Karpas-422 (cell line): ENCODE results near the gene CDCP1. TPM values are rescaled to one million over a fixed set of nuclear protein-coding genes. Genes with fewer than 3 reads are reported as not detected.

Experiments used
- DNase-seq: peaks from one replicate; pipeline ENCODE4 v3.0.0-alpha.2; 2015
- H2AFZ ChIP-seq: fragments of 200-600 bp; sonication (generic); 2 replicates; pipeline ENCODE4 v1.6.1; 2014; ENCODE audit warnings: antibody characterized with exemption, low read length, mixed read lengths
- H3K27ac ChIP-seq: fragments of 200-600 bp; sonication (generic); 2 replicates; pipeline ENCODE4 v1.5.1; 2014; ENCODE audit warnings: mild to moderate bottlenecking, low read length, moderate library complexity
- H3K27me3 ChIP-seq: fragments of 200-600 bp; sonication (generic); 2 replicates; pipeline ENCODE4 v1.6.1; 2014; ENCODE audit warnings: low read length, mixed read lengths
- H3K36me3 ChIP-seq: fragments of 200-600 bp; sonication (generic); 2 replicates; pipeline ENCODE4 v1.6.1; 2014; ENCODE audit warnings: low read length, mixed read lengths; ENCODE audit not compliant: insufficient read depth
- H3K4me1 ChIP-seq: fragments of 200-600 bp; sonication (generic); 2 replicates; pipeline ENCODE4 v1.6.1; 2014; ENCODE audit warnings: mild to moderate bottlenecking, low read length, mixed read lengths
- H3K4me2 ChIP-seq: fragments of 200-600 bp; sonication (generic); 2 replicates; pipeline ENCODE4 v1.6.1; 2014; ENCODE audit warnings: low read length, low read depth, mild to moderate bottlenecking; ENCODE audit not compliant: poor library complexity, severe bottlenecking
- H3K4me3 ChIP-seq: fragments of 200-600 bp; sonication (generic); 2 replicates; pipeline ENCODE4 v1.5.1; 2014; ENCODE audit warnings: mild to moderate bottlenecking, antibody characterized with exemption, low read length, mixed read lengths
- H3K79me2 ChIP-seq: fragments of 200-600 bp; sonication (generic); 2 replicates; pipeline ENCODE4 v1.6.1; 2014; ENCODE audit warnings: mild to moderate bottlenecking, low read length, mixed read lengths
- H3K9ac ChIP-seq: fragments of 200-600 bp; sonication (generic); 2 replicates; pipeline ENCODE4 v1.6.0; 2014; ENCODE audit warnings: low read length
- H3K9me2 ChIP-seq: fragments of 200-600 bp; sonication (generic), shearing (Covaris generic); replicated peaks from 2 replicates; pipeline ENCODE4 v1.6.0; 2014; ENCODE audit warnings: mild to moderate bottlenecking, low read length, moderate library complexity; ENCODE audit not compliant: insufficient read depth
- H3K9me3 ChIP-seq: fragments of 300-700, 200-600 bp; sonication (generic); 2 replicates; pipeline ENCODE4 v1.6.1; 2014; ENCODE audit warnings: low read length, mixed read lengths
- H4K20me1 ChIP-seq: fragments of 200-600 bp; sonication (generic); 2 replicates; pipeline ENCODE4 v1.6.1; 2014; ENCODE audit warnings: mild to moderate bottlenecking, antibody characterized with exemption, low read length, low read depth; ENCODE audit not compliant: insufficient read depth
- total RNA-seq: library from RNA; depleted of rRNA; stranded (reverse); fragments of >200 nt; shearing (Covaris generic); gene quantifications from 2 replicates; pipeline ENCODE4 v1.2.3, GENCODE V29; 2014; ENCODE audit warnings: low replicate concordance

Gene CDCP1
- total RNA-seq, 1 experiment from 2014 or later, result not detected

- Histone ChIP-seq H3K9me2 (no peaks in the 10 kb centered on the region), H3K4me2 (no peak overlapping the region), H3K4me3 (no peak overlapping the region), H3K9ac (no peak overlapping the region), H3K9me3 (no peaks in the 10 kb centered on the region), H4K20me1 (no peaks in the 10 kb centered on the region), H3K79me2 (no peaks in the 10 kb centered on the region), H2AFZ (no peak overlapping the region), H3K27ac (no peak overlapping the region), H3K4me1 (peaks cover 56% of the 10 kb centered on the region), H3K36me3 (no peaks in the 10 kb centered on the region), H3K27me3 (no peaks in the 10 kb centered on the region)
- DNase-seq, result no peak
These were observed 20.2 kb upstream of the CDCP1 start for GRCh38 chr3:45166321-45166879.

DNA sequence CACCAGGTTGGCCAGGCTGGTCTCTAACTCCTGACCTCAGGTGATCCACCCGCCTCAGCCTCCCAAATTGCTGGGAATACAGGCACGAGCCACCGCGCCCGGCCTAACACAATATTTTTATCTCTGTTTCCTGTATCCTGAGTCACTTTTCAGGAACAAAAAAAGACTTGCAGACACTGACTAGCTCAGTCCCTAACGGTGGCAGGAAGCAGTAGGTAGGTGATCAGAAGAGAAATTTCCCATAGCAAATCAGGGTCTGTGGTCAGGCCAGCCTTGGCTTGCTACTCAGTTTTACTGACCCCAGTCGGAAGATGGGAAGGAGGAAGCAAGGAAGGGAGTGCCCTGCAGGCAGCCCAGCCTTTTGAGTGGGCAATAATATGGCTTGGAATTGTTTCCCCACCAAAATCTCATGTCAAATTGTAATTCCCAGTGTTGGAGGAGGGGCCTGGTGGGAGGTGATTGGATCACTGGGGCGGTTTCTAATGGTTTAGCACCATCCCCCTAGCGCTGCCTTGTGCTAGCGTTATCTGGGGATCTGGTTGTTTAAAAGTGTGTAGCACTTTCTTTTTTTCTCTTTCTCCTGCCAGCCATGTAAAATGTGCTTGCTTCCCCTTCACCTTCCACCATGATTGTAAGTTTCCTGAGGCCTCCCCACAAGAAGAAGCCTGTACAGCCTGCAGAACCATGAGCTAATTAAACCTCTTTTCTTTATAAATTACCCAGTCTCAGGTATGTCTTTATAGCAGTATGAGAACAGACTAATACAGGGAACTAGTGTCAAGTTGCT is 19.5 kb upstream of the CDCP1 start:
- Histone ChIP-seq H3K9me2 (no peaks in the 10 kb centered on the region), H3K9me3 (no peaks in the 10 kb centered on the region), H3K4me2 (peak overlapping the region; percentile 66), H3K4me1 (peaks cover 59% of the 10 kb centered on the region), H3K36me3 (no peaks in the 10 kb centered on the region), H4K20me1 (no peaks in the 10 kb centered on the region), H3K27ac (peak overlapping the region; percentile 96), H2AFZ (no peak overlapping the region), H3K79me2 (no peaks in the 10 kb centered on the region), H3K27me3 (no peaks in the 10 kb centered on the region), H3K9ac (no peak overlapping the region), H3K4me3 (no peak overlapping the region)
- no peak for DNase-seq

- Histone ChIP-seq H3K9ac (peak overlapping the region; percentile 68), H3K4me2 (peak overlapping the region; percentile 66), H3K27ac (peak overlapping the region; percentile 96), H3K9me3 (no peaks in the 10 kb centered on the region), H3K36me3 (no peaks in the 10 kb centered on the region), H2AFZ (peak overlapping the region; percentile 57; the same call in 1 of the 2 replicates), H4K20me1 (no peaks in the 10 kb centered on the region), H3K4me3 (peak overlapping the region; percentile 55), H3K79me2 (no peaks in the 10 kb centered on the region), H3K4me1 (peaks cover 69% of the 10 kb centered on the region), H3K9me2 (no peaks in the 10 kb centered on the region), H3K27me3 (no peaks in the 10 kb centered on the region)
- DNase-seq, result peak; percentile 81
These were observed 17.9 kb upstream of the CDCP1 start for GRCh38 chr3:45164056-45164455.

DNA sequence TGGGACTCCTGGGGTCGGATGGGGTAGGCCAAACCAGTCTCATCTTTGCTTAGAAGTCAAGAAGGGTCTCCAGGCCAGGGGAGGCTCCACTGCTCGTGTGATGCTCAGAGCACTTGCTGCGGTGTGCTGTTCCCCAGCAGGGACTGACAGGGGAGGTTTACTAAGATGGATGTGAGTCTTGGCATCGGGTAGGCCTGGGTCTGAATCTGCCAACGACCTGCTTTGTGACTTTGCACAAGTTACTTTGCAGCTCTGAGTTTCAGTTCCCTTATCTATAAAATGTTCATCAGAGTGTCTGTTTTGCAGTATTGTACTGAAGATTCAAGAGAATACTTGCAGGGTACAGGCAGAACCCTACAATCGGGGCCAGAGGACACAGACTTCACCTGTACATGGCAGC is 17.3 kb upstream of the CDCP1 start:
- H2AFZ ChIP-seq, result peak overlapping the region; percentile 57; the same call in 1 of the 2 replicates

GRCh38 chr3:45154641-45155147 is 8.5 kb upstream of the CDCP1 start:
- Histone ChIP-seq H3K27ac (no peak overlapping the region), H4K20me1 (no peaks in the 10 kb centered on the region), H2AFZ (no peak overlapping the region), H3K4me2 (no peak overlapping the region), H3K9me2 (no peaks in the 10 kb centered on the region), H3K4me1 (peaks cover 16% of the 10 kb centered on the region), H3K36me3 (no peaks in the 10 kb centered on the region), H3K9ac (no peak overlapping the region), H3K27me3 (no peaks in the 10 kb centered on the region), H3K79me2 (no peaks in the 10 kb centered on the region), H3K9me3 (no peaks in the 10 kb centered on the region), H3K4me3 (no peak overlapping the region)
- peak; percentile 35 for DNase-seq

More for the DNA sequence above, 17.3 kb upstream of the CDCP1 start:
- peak overlapping the region; percentile 96 for H3K27ac ChIP-seq
- H3K9me3 ChIP-seq, result no peaks in the 10 kb centered on the region
- no peaks in the 10 kb centered on the region for H3K36me3 ChIP-seq
- H3K27me3 ChIP-seq, result no peaks in the 10 kb centered on the region
- DNase-seq, result peak; percentile 93
- H3K9ac ChIP-seq, result peak overlapping the region; percentile 68
- H3K4me2 ChIP-seq, result peak overlapping the region; percentile 66
- H3K79me2 ChIP-seq, result no peaks in the 10 kb centered on the region
- no peaks in the 10 kb centered on the region for H3K9me2 ChIP-seq
- H3K4me1 ChIP-seq, result peaks cover 75% of the 10 kb centered on the region
- H4K20me1 ChIP-seq, result no peaks in the 10 kb centered on the region
- peak overlapping the region; percentile 55 for H3K4me3 ChIP-seq

GRCh38 chr3:45153658-45154437 is 7.7 kb upstream of the CDCP1 start:
- Histone ChIP-seq H4K20me1 (no peaks in the 10 kb centered on the region), H3K4me2 (no peak overlapping the region), H2AFZ (no peak overlapping the region), H3K36me3 (no peaks in the 10 kb centered on the region), H3K9ac (no peak overlapping the region), H3K27me3 (no peaks in the 10 kb centered on the region), H3K4me3 (no peak overlapping the region), H3K27ac (no peak overlapping the region), H3K4me1 (peaks cover 8% of the 10 kb centered on the region), H3K9me2 (no peaks in the 10 kb centered on the region), H3K9me3 (no peaks in the 10 kb centered on the region), H3K79me2 (no peaks in the 10 kb centered on the region)
- DNase-seq, result peak; percentile 21

DNA sequence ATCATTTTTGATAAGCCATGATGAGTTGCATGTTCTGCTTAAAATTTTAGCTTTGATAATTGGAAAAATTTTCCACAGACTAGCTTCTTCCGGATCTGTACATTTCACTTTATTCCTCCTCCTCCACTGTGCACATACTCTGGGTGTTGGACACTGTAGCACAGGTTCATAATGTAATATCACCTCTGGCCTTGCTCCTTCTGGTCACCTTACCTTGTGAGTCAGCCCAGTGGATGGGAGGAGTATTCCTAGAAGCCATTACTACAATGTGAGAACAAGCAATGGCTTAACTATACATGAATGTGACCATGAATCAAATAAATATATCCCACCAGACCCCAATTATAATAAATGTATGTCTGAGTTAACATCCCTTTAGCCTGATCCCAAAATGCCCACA is 6.1 kb upstream of the CDCP1 start:
- H3K4me3 ChIP-seq, result no peak overlapping the region
- no peak overlapping the region for H2AFZ ChIP-seq
- no peak overlapping the region for H3K9ac ChIP-seq
- no peak overlapping the region for H3K4me2 ChIP-seq
- DNase-seq, result no peak
- no peaks in the 10 kb centered on the region for H3K27me3 ChIP-seq
- H3K36me3 ChIP-seq, result no peaks in the 10 kb centered on the region
- no peaks in the 10 kb centered on the region for H3K9me3 ChIP-seq
- H3K9me2 ChIP-seq, result no peaks in the 10 kb centered on the region
- no peaks in the 10 kb centered on the region for H3K4me1 ChIP-seq
- H4K20me1 ChIP-seq, result no peaks in the 10 kb centered on the region
- no peak overlapping the region for H3K27ac ChIP-seq
- H3K79me2 ChIP-seq, result no peaks in the 10 kb centered on the region

DNA sequence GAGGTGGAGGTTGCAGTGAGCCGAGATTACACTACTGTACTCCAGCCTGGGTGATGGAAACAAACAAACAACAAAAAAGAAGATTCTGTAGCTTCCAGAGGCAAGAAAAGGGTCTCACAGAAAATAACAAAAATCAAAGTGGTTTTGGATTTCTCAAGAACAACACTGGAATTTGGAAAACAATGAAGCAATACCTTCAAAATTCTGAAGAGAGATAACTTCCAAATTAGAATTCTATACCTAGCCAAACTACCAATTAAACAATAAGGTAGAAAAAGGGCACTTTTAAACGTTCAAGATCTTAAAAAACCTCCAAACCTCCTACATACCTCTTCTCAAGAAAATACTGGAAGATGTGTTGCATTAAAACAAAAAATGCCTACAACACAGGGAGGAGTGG is 4.9 kb upstream of the CDCP1 start:
- Histone ChIP-seq H4K20me1 (no peaks in the 10 kb centered on the region), H3K27me3 (no peaks in the 10 kb centered on the region), H3K27ac (no peak overlapping the region), H3K9ac (no peak overlapping the region), H3K4me3 (no peak overlapping the region), H3K9me3 (no peaks in the 10 kb centered on the region), H3K4me1 (no peaks in the 10 kb centered on the region), H3K36me3 (no peaks in the 10 kb centered on the region), H2AFZ (no peak overlapping the region), H3K79me2 (no peaks in the 10 kb centered on the region), H3K4me2 (no peak overlapping the region), H3K9me2 (no peaks in the 10 kb centered on the region)
- DNase-seq, result no peak
